Caco-2 (cell line): ENCODE measurements around the gene ARL14EPL. TPM values are rescaled to one million over a fixed set of nuclear protein-coding genes. Genes with fewer than 3 reads are reported as not detected.

Source experiments
- BruUV-seq: library from RNA; stranded (reverse); fragments of 400-500 nt; replicated peaks from 2 replicates; lab custom pipeline; 2021; lab: Mats Ljungman, UMichigan
- CTCF ChIA-PET: fragments of 300-600 bp; sonication (Branson Sonifier 250); formaldehyde crosslinking; loops from one replicate; lab custom pipeline; 2022; ENCODE audit warnings: antibody characterized with exemption; lab: Charles Lee
- POLR2A ChIA-PET: fragments of 300-600 bp; sonication (Branson Sonifier 250); formaldehyde crosslinking; loops from one replicate; lab custom pipeline; 2022; ENCODE audit warnings: antibody characterized with exemption; lab: Charles Lee
- DNase-seq, 2 experiments: peaks; one replicate each; pipeline versions ENCODE4 v3.0.0 to v3.0.0-alpha.2; 2020 to 2022
- H3K27me3 ChIP-seq: replicated peaks from 2 replicates; pipeline ENCODE4 v1.6.0; 2011; ENCODE audit warnings: low read length; ENCODE audit not compliant: control insufficient read depth, insufficient read depth
- H3K36me3 ChIP-seq: 2 replicates; pipeline ENCODE4 v1.5.1; 2011; ENCODE audit warnings: low read length; ENCODE audit not compliant: control insufficient read depth, insufficient read depth
- H3K4me1 ChIP-seq: fragments of 250-450 bp; sonication (Bioruptor Pico); 2 replicates; pipeline ENCODE4 v1.5.1; 2020; ENCODE audit warnings: mild to moderate bottlenecking
- H3K4me3 ChIP-seq: 2 replicates; pipeline ENCODE4 v1.5.1; 2011; ENCODE audit warnings: low read depth, mild to moderate bottlenecking, control low read depth, low read length
- H3K9me3 ChIP-seq: fragments of 250-450 bp; sonication (Bioruptor Pico); 2 replicates; pipeline ENCODE4 v1.5.1; 2020; ENCODE audit warnings: mild to moderate bottlenecking, moderate library complexity
- H3K27ac Mint-ChIP-seq: one replicate; pipeline ENCODE4 v1.8.0; 2022; ENCODE audit warnings: mixed read lengths; ENCODE audit not compliant: unreplicated experiment
- H3K27me3 Mint-ChIP-seq: one replicate; pipeline ENCODE4 v1.8.0; 2022; ENCODE audit warnings: mixed read lengths; ENCODE audit not compliant: insufficient read depth, unreplicated experiment
- H3K36me3 Mint-ChIP-seq: one replicate; pipeline ENCODE4 v1.8.0; 2022; ENCODE audit warnings: mild to moderate bottlenecking, mixed read lengths; ENCODE audit not compliant: insufficient read depth, unreplicated experiment
- H3K4me1 Mint-ChIP-seq: one replicate; pipeline ENCODE4 v1.8.0; 2022; ENCODE audit warnings: low read depth, mixed read lengths; ENCODE audit not compliant: unreplicated experiment
- H3K4me3 Mint-ChIP-seq: one replicate; pipeline ENCODE4 v1.8.0; 2022; ENCODE audit warnings: mild to moderate bottlenecking, moderate library complexity, mixed read lengths; ENCODE audit not compliant: unreplicated experiment
- H3K9me3 Mint-ChIP-seq: one replicate; pipeline ENCODE4 v1.8.0; 2022; ENCODE audit warnings: mixed read lengths; ENCODE audit not compliant: unreplicated experiment
- intact Hi-C: fragments of 100-400 bp; cut with micrococcal nuclease; formaldehyde crosslinking; loops from one replicate; pipeline ENCODE4 v1.10.0; 2022; ENCODE audit not compliant: unreplicated experiment
- total RNA-seq: library from RNA; stranded (reverse); gene quantifications from 2 replicates; pipeline ENCODE4 v1.2.3, GENCODE V29; 2022
- TF ChIP-seq, protein P1 (sequence below), 2 experiments: fragments of 200-600 bp in 1 of 2; IDR thresholded peaks; 1 replicate in 1 of 2; 2 replicates in 1 of 2; pipeline versions ENCODE4 v1.5.1 to v1.8.0; 2011 to 2022; ENCODE audit warnings: antibody characterized with exemption in 1 of 2, control low read depth in 1 of 2, inconsistent platforms in 1 of 2, low read depth in 1 of 2, low read length in 1 of 2, mild to moderate bottlenecking in 1 of 2, moderate library complexity in 1 of 2; ENCODE audit not compliant: insufficient read depth in 1 of 2, severe bottlenecking in 1 of 2, unreplicated experiment in 1 of 2

Gene ARL14EPL
- total RNA-seq, 1 experiment from 2014 or later: not detected

DNA sequence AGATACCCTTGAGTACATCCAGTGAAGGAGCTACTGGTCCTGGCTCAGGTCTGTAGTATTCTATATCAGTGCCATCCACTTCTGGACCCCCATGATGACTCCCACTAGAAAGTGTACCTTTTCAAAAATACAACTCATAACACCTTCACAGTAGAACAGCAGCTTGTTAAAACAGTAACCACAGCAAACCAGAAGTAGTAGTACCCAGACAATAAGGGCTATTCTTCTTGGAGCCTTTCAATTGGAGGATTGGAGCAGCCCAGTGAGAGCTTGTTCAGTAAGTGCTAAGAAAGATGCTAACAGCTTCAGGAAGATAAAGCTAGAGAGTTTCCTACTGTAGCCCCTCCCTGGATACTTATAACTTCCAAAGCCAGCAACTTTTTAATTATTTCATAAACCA is 10.1 kb downstream of the ARL14EPL start:
- no peaks in the 10 kb centered on the region for H3K9me3 ChIP-seq
- ChIA-PET CTCF (no interaction called here), POLR2A (no interaction called here)
- H3K27me3 Mint-ChIP-seq: peaks cover 24% of the 10 kb centered on the region
- DNase-seq: no peak
- peaks cover 1% of the 10 kb centered on the region; the same call in 1 of the 2 replicates for H3K27me3 ChIP-seq
- no peaks in the 10 kb centered on the region for H3K4me1 ChIP-seq
- H3K9me3 Mint-ChIP-seq: no peaks in the 10 kb centered on the region
- no peaks in the 10 kb centered on the region for H3K36me3 Mint-ChIP-seq
- no peak overlapping the region for H3K4me3 Mint-ChIP-seq
- H3K36me3 ChIP-seq: no peaks in the 10 kb centered on the region
- H3K4me3 ChIP-seq: no peak overlapping the region
- no peaks in the 10 kb centered on the region for H3K4me1 Mint-ChIP-seq
- no TSS peak for BruUV-seq
- intact Hi-C loops: no loop called here
- no peak overlapping the region for H3K27ac Mint-ChIP-seq
- TF ChIP-seq, protein P1, sequence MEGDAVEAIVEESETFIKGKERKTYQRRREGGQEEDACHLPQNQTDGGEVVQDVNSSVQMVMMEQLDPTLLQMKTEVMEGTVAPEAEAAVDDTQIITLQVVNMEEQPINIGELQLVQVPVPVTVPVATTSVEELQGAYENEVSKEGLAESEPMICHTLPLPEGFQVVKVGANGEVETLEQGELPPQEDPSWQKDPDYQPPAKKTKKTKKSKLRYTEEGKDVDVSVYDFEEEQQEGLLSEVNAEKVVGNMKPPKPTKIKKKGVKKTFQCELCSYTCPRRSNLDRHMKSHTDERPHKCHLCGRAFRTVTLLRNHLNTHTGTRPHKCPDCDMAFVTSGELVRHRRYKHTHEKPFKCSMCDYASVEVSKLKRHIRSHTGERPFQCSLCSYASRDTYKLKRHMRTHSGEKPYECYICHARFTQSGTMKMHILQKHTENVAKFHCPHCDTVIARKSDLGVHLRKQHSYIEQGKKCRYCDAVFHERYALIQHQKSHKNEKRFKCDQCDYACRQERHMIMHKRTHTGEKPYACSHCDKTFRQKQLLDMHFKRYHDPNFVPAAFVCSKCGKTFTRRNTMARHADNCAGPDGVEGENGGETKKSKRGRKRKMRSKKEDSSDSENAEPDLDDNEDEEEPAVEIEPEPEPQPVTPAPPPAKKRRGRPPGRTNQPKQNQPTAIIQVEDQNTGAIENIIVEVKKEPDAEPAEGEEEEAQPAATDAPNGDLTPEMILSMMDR (IDR thresholded peaks at IDR 0.05; ENCODE audit: insufficient read depth in 1 of 2, low read depth in 1 of 2, low read length in 1 of 2, severe bottlenecking in 1 of 2, unreplicated experiment in 1 of 2): no peak

DNA sequence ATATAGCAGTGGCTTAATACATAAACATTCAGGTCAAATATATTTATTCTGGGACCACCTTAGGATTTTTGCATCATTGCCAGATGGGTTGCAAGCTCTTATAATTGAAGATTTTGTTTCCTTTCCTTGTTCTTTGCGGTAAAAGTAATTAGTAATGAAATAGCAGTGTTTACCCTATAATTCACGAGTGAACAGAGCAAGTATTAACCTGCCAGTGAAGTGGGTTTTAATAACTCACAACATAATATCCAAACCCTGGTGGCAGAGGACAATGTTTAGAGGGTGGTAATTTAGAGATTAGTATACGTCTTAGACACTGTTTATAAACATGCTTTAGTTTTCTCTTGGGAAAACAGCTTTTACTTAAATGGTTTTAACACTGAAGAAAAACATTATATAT is 11.8 kb downstream of the ARL14EPL start:
- Histone ChIP-seq H3K9me3 (no peaks in the 10 kb centered on the region), H3K4me1 (no peaks in the 10 kb centered on the region), H3K4me3 (no peak overlapping the region), H3K36me3 (no peaks in the 10 kb centered on the region), H3K27me3 (no peaks in the 10 kb centered on the region; the same call in 1 of the 2 replicates)
- no peak overlapping the region for H3K4me3 Mint-ChIP-seq
- H3K36me3 Mint-ChIP-seq: no peaks in the 10 kb centered on the region
- TF ChIP-seq, protein P1 (IDR thresholded peaks at IDR 0.05; ENCODE audit: insufficient read depth in 1 of 2, low read depth in 1 of 2, low read length in 1 of 2, severe bottlenecking in 1 of 2, unreplicated experiment in 1 of 2): no peak
- ChIA-PET CTCF (no interaction called here), POLR2A (no interaction called here)
- H3K4me1 Mint-ChIP-seq: no peaks in the 10 kb centered on the region
- DNase-seq: no peak
- H3K27me3 Mint-ChIP-seq: peaks cover 23% of the 10 kb centered on the region
- no peak overlapping the region for H3K27ac Mint-ChIP-seq
- H3K9me3 Mint-ChIP-seq: no peaks in the 10 kb centered on the region
- BruUV-seq: no TSS peak
- intact Hi-C loops: no loop called here

- H3K27me3 Mint-ChIP-seq: peaks cover 20% of the 10 kb centered on the region
- Histone ChIP-seq H3K4me1 (no peaks in the 10 kb centered on the region), H3K27me3 (no peaks in the 10 kb centered on the region; the same call in 1 of the 2 replicates), H3K9me3 (no peaks in the 10 kb centered on the region), H3K4me3 (no peak overlapping the region), H3K36me3 (no peaks in the 10 kb centered on the region)
- TF ChIP-seq, protein P1 (IDR thresholded peaks at IDR 0.05; ENCODE audit: insufficient read depth in 1 of 2, low read depth in 1 of 2, low read length in 1 of 2, severe bottlenecking in 1 of 2, unreplicated experiment in 1 of 2): no peak
- no peaks in the 10 kb centered on the region for H3K36me3 Mint-ChIP-seq
- no peaks in the 10 kb centered on the region for H3K4me1 Mint-ChIP-seq
- no TSS peak for BruUV-seq
- intact Hi-C loops: no loop called here
- ChIA-PET CTCF (no interaction called here), POLR2A (no interaction called here)
- no peak overlapping the region for H3K27ac Mint-ChIP-seq
- DNase-seq: no peak
- no peak overlapping the region for H3K4me3 Mint-ChIP-seq
- H3K9me3 Mint-ChIP-seq: no peaks in the 10 kb centered on the region
Measured at GRCh38 chr5:116045821-116046220, 13.5 kb downstream of the ARL14EPL start.
